HUES48 (cell line): ENCODE data around the gene ANKFN1.

ENCODE experiments used
- H3K27ac ChIP-seq: one replicate; pipeline ENCODE4 v1.7.0; 2013; ENCODE audit warnings: low read depth, low read length, inconsistent platforms
- H3K27me3 ChIP-seq: 2 replicates; pipeline ENCODE4 v1.6.1; 2013; ENCODE audit warnings: mild to moderate bottlenecking, low read length; ENCODE audit not compliant: control insufficient read depth, insufficient read depth
- H3K36me3 ChIP-seq: 2 replicates; pipeline ENCODE4 v1.6.1; 2013; ENCODE audit warnings: low read length; ENCODE audit not compliant: control insufficient read depth, insufficient read depth
- H3K4me1 ChIP-seq: 2 replicates; pipeline ENCODE4 v1.6.1; 2013; ENCODE audit warnings: mild to moderate bottlenecking, low read length; ENCODE audit not compliant: control insufficient read depth, insufficient read depth
- H3K4me3 ChIP-seq: 2 replicates; pipeline ENCODE4 v1.5.1; 2013; ENCODE audit warnings: mild to moderate bottlenecking, low read depth, low read length
- H3K9ac ChIP-seq: 2 replicates; pipeline ENCODE4 v1.6.1; 2013; ENCODE audit warnings: mild to moderate bottlenecking, low read depth, low read length, moderate library complexity
- H3K9me3 ChIP-seq: 2 replicates; pipeline ENCODE4 v1.6.1; 2013; ENCODE audit warnings: low read length; ENCODE audit not compliant: control insufficient read depth, insufficient read depth

The ANKFN1 gene

DNA sequence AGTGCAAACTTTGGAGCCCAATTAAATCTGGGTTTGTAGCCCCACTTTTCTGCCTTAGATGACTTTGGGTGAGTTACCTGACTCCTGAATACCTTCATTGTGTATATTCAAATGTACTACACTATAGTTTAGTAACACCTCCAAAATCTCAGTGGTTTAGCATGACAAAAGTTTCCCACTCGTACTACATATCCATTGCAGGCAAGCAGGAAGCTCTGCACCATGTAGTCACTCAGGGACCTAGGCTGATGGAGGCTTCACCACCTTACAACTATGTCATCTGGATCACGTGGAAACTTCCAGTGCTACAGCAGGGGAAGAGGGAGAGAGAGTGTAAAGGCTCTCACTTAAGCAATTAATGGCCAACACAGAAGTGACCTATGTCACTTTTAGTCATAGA, 14.2 kb downstream of the ANKFN1 start:
- Histone ChIP-seq H3K9me3 (no peaks in the 10 kb centered on the region), H3K4me3 (no peak overlapping the region), H3K9ac (no peak overlapping the region), H3K27ac (no peak overlapping the region), H3K36me3 (no peaks in the 10 kb centered on the region), H3K4me1 (peaks cover 8% of the 10 kb centered on the region; the same call in 1 of the 2 replicates), H3K27me3 (no peaks in the 10 kb centered on the region)

DNA sequence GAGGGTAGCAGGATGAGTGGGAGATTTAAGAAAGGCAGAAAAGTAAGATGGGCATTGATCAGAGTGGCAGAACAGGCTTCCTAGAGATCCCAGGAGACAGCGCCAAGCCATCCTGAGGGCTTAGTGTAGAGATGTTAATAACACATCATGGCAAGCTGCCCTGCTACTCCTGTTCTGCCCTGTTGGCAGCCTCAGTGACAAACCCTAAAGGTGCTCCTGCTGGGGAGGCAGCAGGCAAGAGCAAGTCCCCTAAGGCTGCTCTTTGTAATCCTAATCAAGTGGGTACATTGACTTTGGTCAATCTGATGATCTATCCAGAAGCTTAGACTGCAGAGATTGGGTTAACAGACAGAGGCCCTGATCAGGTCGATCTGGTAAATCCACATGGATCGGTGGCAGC, 16.3 kb downstream of the ANKFN1 start:
- H3K9ac ChIP-seq, result no peak overlapping the region
- H3K27me3 ChIP-seq, result no peaks in the 10 kb centered on the region
- H3K27ac ChIP-seq, result no peak overlapping the region
- H3K9me3 ChIP-seq, result no peaks in the 10 kb centered on the region
- H3K4me3 ChIP-seq, result no peak overlapping the region
- H3K4me1 ChIP-seq, result peaks cover 14% of the 10 kb centered on the region; the same call in 1 of the 2 replicates
- H3K36me3 ChIP-seq, result no peaks in the 10 kb centered on the region

DNA sequence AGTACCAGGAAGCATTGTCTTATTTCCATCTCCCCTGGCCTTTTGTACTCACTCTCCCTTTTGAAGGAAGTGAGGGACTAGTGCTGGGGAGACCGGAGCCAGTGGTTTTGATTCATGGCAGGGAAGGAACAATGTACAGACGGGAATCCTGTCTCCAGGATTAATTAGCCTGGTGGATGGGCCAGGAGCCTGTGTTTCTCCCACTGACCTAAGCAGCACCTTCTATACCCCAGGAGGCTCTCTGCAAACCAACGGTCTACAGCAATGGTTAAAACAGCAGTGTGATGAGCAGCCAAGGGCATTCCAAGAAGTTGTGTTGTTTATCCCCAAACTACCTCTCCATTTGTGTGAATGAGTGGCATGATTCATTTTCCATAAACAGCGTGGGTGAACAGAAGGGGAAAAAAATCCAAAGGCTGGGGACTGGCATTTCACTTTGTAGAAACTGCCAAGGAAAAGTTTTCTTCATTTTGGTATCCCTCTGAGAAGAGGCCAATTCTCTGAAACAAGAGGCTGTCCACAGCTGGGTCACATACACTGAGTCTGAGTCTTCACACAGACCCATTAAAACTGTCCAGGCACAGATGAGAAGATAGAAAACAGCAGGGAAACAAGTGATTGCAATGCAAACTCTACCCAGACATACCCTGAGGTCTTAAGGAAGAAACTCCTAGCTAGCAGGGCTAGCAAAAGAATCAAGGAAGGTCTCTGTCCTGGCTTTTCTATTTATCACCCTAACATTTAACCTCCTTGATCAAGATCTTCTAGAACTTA, 18.1 kb downstream of the ANKFN1 start:
- Histone ChIP-seq H3K27ac (no peak overlapping the region), H3K27me3 (no peaks in the 10 kb centered on the region), H3K9me3 (no peaks in the 10 kb centered on the region), H3K4me1 (peaks cover 20% of the 10 kb centered on the region), H3K36me3 (no peaks in the 10 kb centered on the region), H3K9ac (no peak overlapping the region), H3K4me3 (no peak overlapping the region)

DNA sequence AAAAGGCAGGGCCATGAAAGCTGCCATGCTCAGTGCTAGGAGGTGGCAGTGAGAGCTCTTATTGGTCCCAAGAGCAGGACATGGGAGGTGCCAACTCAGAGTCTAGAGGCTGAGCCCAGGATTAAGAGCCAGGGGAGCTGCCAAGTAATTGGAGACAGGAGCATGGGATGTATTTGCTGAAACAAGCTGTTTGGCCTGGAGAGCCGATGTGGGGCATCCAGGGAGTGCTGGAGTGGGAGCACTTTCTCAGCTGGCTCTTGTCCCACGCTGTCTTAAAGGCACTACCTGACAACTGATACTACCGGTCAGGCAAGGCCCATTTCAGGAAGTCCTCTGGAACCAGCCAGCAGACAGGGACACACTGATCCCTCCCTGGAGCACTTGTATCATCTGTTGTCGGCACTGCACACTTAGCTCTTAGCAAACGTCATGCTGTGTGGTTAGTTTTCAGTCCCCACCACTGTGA, 19.3 kb downstream of the ANKFN1 start:
- Histone ChIP-seq H3K4me1 (peaks cover 17% of the 10 kb centered on the region), H3K27ac (no peak overlapping the region), H3K9ac (no peak overlapping the region), H3K27me3 (no peaks in the 10 kb centered on the region), H3K9me3 (no peaks in the 10 kb centered on the region), H3K4me3 (no peak overlapping the region), H3K36me3 (no peaks in the 10 kb centered on the region)

DNA sequence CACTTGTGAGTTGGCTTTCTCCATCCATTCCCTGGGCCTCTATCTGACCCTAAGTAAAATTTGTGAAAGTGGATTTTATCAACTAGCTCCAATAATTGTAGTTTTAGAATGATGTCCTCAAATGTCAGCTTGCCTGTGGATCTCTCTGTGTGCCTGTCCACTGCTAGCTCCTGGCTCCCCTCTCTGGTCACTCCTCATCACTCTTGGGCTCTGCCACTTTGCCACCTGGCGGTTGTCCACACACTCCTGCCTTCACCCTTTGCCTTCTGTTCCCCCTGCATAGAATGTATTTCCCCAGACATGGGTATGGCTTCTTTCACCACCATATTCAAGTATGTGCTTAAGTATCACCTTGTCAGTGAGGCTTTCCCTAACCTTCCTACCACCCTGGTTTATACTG, 19.8 kb downstream of the ANKFN1 start:
- H3K9me3 ChIP-seq, result no peaks in the 10 kb centered on the region
- H3K36me3 ChIP-seq, result no peaks in the 10 kb centered on the region
- peaks cover 17% of the 10 kb centered on the region for H3K4me1 ChIP-seq
- H3K27me3 ChIP-seq, result no peaks in the 10 kb centered on the region
- H3K9ac ChIP-seq, result no peak overlapping the region
- H3K27ac ChIP-seq, result no peak overlapping the region
- no peak overlapping the region for H3K4me3 ChIP-seq

DNA sequence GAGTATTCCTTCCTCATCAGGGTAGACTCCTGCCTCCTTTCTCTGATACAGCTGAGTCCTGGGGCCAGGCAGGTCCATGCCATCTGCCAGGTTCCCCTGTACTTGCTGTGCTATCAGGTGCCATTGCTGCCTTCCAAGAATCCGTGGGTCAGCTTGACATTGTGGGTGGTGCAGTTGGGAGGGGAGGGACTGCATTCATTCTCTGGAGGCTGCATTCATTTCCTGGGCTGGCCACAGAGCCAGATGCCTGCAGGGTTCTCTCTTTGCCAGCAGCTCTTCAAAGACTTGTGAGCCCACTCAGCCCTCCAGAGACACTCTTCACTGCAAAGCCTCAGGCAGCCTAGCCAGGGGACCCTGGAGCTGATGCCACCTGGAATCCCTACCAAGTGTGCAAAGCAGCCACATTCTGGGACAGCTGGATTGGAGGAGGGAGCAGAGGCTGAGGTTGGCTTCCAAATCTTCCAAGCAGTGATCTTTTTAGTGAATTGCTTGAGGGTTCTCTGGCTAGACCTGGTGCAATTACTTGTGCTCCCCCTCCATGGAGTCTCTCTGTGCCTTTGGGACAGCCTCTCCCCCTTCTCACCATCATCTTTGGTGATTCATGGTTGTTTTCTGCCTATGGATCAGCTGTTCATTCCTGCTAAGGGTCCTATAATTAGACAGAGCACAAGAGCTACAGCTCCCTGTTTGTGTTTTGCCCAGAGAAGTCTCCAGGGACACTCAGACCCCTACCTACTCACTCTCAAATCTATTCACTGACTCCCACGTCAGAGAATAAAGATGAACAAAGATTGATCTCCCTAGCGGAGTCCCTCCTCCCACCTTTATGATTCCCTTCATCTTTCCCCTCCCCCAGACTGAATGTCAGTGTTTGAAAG, 20.9 kb downstream of the ANKFN1 start:
- Histone ChIP-seq H3K36me3 (no peaks in the 10 kb centered on the region), H3K9ac (no peak overlapping the region), H3K27ac (no peak overlapping the region), H3K4me1 (peaks cover 17% of the 10 kb centered on the region), H3K4me3 (no peak overlapping the region), H3K9me3 (no peaks in the 10 kb centered on the region), H3K27me3 (no peaks in the 10 kb centered on the region)

DNA sequence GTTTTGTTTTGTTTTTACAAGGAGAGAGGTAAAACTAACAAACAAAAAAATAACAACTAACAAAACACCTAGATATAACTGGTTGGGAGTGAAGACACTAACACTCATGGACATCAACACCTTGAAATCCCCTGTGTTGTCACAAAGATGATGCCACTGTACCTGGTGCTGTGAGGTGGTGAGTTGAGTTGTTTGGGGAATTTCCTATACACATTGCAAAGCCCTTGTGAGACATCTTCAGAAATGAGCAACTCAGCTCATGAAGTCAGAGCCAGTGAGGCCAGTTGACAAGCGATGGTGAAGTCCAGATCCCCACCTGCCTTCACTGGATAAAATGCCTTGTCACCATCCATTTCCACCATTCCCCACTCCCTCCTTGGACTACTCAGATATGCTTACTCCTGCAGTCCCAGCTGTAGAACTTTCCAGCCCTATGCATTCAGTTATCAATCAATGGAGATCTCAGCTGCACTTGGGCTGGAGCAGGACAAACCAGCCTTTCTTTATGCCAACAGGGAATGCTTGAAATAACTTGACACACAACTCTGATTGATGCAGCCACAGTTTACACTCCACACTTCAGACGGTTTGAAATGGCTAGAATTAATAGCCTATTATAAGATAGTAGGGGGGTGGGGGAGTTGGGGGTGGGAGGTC, 22.2 kb downstream of the ANKFN1 start:
- H3K4me1 ChIP-seq, result peaks cover 13% of the 10 kb centered on the region; the same call in 1 of the 2 replicates
- no peak overlapping the region for H3K27ac ChIP-seq
- H3K9me3 ChIP-seq, result no peaks in the 10 kb centered on the region
- no peak overlapping the region for H3K4me3 ChIP-seq
- no peaks in the 10 kb centered on the region for H3K36me3 ChIP-seq
- H3K27me3 ChIP-seq, result no peaks in the 10 kb centered on the region
- H3K9ac ChIP-seq, result no peak overlapping the region

DNA sequence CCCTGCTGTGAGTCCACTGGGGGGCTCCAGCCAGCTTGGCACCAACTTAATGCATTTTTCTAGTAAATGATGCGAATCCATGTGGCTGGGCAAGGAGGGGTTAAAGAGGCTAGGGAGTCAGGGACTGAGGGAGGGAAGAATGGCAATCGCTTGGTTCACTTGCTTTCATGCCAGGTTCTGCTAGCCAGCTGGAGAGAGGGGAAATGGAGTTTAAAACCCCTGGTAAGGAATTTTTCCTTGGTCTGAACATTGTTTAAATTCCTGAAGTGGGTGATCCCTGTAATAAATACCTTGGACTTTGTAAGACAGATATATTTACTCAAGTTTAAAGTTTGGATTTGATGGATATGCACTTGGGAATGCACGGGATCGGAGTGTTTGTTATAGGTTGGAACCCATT, 22.8 kb downstream of the ANKFN1 start:
- Histone ChIP-seq H3K9ac (no peak overlapping the region), H3K27me3 (no peaks in the 10 kb centered on the region), H3K27ac (no peak overlapping the region), H3K36me3 (no peaks in the 10 kb centered on the region), H3K4me3 (no peak overlapping the region), H3K4me1 (peaks cover 13% of the 10 kb centered on the region; the same call in 1 of the 2 replicates), H3K9me3 (no peaks in the 10 kb centered on the region)

DNA sequence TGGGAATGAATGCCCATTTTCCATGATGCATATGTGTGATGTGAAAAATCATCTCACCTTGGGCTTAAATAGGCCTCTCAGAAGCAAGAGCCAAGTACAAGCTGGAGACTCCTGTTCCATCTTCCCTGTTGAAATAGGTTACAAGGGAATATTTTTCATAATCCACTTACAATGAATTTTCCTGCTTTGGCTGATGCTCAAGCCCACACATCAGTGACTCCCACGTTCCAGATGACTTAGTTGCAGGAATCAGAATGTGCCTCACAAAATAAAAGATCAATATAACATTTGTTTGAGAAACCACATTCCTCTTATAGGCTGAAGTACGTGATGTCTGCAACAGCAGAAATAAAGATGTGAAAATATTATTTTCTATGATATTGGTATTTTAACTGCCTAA, 24.1 kb downstream of the ANKFN1 start:
- no peaks in the 10 kb centered on the region for H3K9me3 ChIP-seq
- no peaks in the 10 kb centered on the region for H3K36me3 ChIP-seq
- H3K4me1 ChIP-seq, result peaks cover 13% of the 10 kb centered on the region; the same call in 1 of the 2 replicates
- H3K9ac ChIP-seq, result no peak overlapping the region
- H3K27me3 ChIP-seq, result no peaks in the 10 kb centered on the region
- no peak overlapping the region for H3K4me3 ChIP-seq
- no peak overlapping the region for H3K27ac ChIP-seq

DNA sequence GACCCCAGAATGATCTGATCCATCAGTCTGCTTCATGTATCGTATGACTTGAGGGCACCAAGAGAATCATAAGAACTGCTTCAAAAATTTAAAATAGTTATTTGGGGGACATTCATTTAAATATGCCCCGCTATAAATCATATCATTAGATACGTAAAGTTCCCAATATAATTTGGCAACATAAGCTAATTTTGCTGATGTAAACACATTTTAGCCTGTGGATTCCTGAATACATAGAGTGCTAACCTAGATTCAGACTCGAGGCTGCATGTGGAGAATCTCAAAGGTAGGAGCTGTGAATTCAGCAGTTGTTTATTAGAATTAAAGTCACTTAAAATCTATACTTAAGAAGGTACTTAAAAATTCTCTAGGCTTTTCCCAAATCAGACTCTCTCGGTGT, 24.9 kb downstream of the ANKFN1 start:
- Histone ChIP-seq H3K4me3 (no peak overlapping the region), H3K27ac (no peak overlapping the region), H3K27me3 (no peaks in the 10 kb centered on the region), H3K9me3 (no peaks in the 10 kb centered on the region), H3K36me3 (no peaks in the 10 kb centered on the region), H3K9ac (no peak overlapping the region), H3K4me1 (peaks cover 13% of the 10 kb centered on the region; the same call in 1 of the 2 replicates)
